HEK293 (cell line): Measurements from ENCODE around the gene PPM1J.
A peak's percentile ranks its signal among the peaks of the same experiment; 100 is the strongest.

Experiments used
- CTCF ChIA-PET: fragments of 350-600 bp; formaldehyde crosslinking; extraction: SDS; loops from one replicate; lab custom pipeline; 2021; ENCODE audit warnings: antibody characterized with exemption; lab: Yijun Ruan, JAX
- POLR2A ChIA-PET: fragments of 300-600 bp; formaldehyde crosslinking; extraction: SDS; loops from one replicate; lab custom pipeline; 2020; ENCODE audit warnings: antibody characterized with exemption, inconsistent platforms; lab: Yijun Ruan, JAX
- H3K27ac ChIP-seq: fragments of 200-500 bp; sonication (Bioruptor generic); 2 replicates; pipeline ENCODE4 v1.5.1; 2014; ENCODE audit warnings: low read depth, low read length, control low read depth, inconsistent platforms; ENCODE audit errors: extremely low read depth
- H3K36me3 ChIP-seq, 2 experiments: fragments of 200-500 bp in 1 of 2; sonication (Bioruptor generic) in 1 of 2; 1 replicate in 1 of 2; 2 replicates in 1 of 2; pipeline ENCODE4 v1.5.1; 2014 to 2017; ENCODE audit warnings: inconsistent platforms in 2 of 2, low read length in 2 of 2; ENCODE audit not compliant: control insufficient read depth in 2 of 2, insufficient read depth in 1 of 2
- H3K4me1 ChIP-seq: fragments of 200-500 bp; sonication (Bioruptor generic); 2 replicates; pipeline ENCODE4 v1.5.1; 2014; ENCODE audit warnings: mild to moderate bottlenecking, low read length, inconsistent platforms; ENCODE audit not compliant: control insufficient read depth, insufficient read depth
- H3K4me3 ChIP-seq: 2 replicates; pipeline ENCODE4 v1.5.1; 2011; ENCODE audit warnings: low read depth, mild to moderate bottlenecking, control low read depth, low read length, moderate library complexity
- H3K9me3 ChIP-seq: fragments of 200-500 bp; sonication (Bioruptor generic); 2 replicates; pipeline ENCODE4 v1.5.1; 2014; ENCODE audit warnings: low read depth, low read length, inconsistent platforms; ENCODE audit not compliant: control insufficient read depth, insufficient read depth
- AEBP2 ChIP-seq: fragments of 450-650 bp; formaldehyde crosslinking; IDR thresholded peaks from 2 replicates; pipeline ENCODE4 v1.5.1; 2016; ENCODE audit warnings: missing biosample characterization, missing genetic modification characterization, borderline replicate concordance
- FEZF1 ChIP-seq: fragments of 450-650 bp; formaldehyde crosslinking; IDR thresholded peaks from 2 replicates; pipeline ENCODE4 v1.5.1; 2016; ENCODE audit warnings: missing biosample characterization, missing genetic modification characterization
- GLI2 ChIP-seq: fragments of 450-650 bp; formaldehyde crosslinking; IDR thresholded peaks from 2 replicates; pipeline ENCODE4; 2017; ENCODE audit warnings: missing biosample characterization, missing genetic modification characterization, low read depth, borderline replicate concordance
- GLIS1 ChIP-seq: fragments of 450-650 bp; formaldehyde crosslinking; IDR thresholded peaks from 2 replicates; pipeline ENCODE4 v1.5.1; 2016; ENCODE audit warnings: missing biosample characterization, missing genetic modification characterization
- GLIS2 ChIP-seq: fragments of 450-650 bp; formaldehyde crosslinking; IDR thresholded peaks from 2 replicates; pipeline ENCODE4 v1.5.1; 2016; ENCODE audit warnings: missing biosample characterization, missing genetic modification characterization
- SCRT2 ChIP-seq: fragments of 450-650 bp; formaldehyde crosslinking; IDR thresholded peaks from 2 replicates; pipeline ENCODE4 v1.5.1; 2016; ENCODE audit warnings: missing biosample characterization, missing genetic modification characterization
- ZEB2 ChIP-seq: fragments of 450-650 bp; formaldehyde crosslinking; IDR thresholded peaks from 2 replicates; pipeline ENCODE4 v1.5.1; 2016; ENCODE audit warnings: missing biosample characterization, missing genetic modification characterization
- ZFHX2 ChIP-seq: fragments of 450-650 bp; formaldehyde crosslinking; conservative IDR thresholded peaks from 2 replicates; pipeline ENCODE4 v1.5.1; 2016; ENCODE audit warnings: missing biosample characterization, missing genetic modification characterization
- ZIC2 ChIP-seq: fragments of 450-650 bp; formaldehyde crosslinking; IDR thresholded peaks from 2 replicates; pipeline ENCODE4 v1.5.1; 2016; ENCODE audit warnings: missing biosample characterization, missing genetic modification characterization
- ZNF174 ChIP-seq: fragments of 450-650 bp; formaldehyde crosslinking; IDR thresholded peaks from 2 replicates; pipeline ENCODE4 v1.5.0; 2017; ENCODE audit warnings: missing biosample characterization, mild to moderate bottlenecking, missing genetic modification characterization
- ZNF2 ChIP-seq: fragments of 450-650 bp; formaldehyde crosslinking; IDR thresholded peaks from 2 replicates; pipeline ENCODE4 v1.5.1; 2016; ENCODE audit warnings: missing biosample characterization, missing genetic modification characterization
- ZNF202 ChIP-seq: fragments of 450-650 bp; formaldehyde crosslinking; IDR thresholded peaks from 2 replicates; pipeline ENCODE4 v1.5.1; 2016; ENCODE audit warnings: missing biosample characterization, missing genetic modification characterization, borderline replicate concordance
- ZNF362 ChIP-seq: fragments of 450-650 bp; formaldehyde crosslinking; IDR thresholded peaks from 2 replicates; pipeline ENCODE4 v1.5.1; 2016; ENCODE audit warnings: missing biosample characterization, missing genetic modification characterization
- ZNF394 ChIP-seq: fragments of 450-650 bp; formaldehyde crosslinking; IDR thresholded peaks from 2 replicates; pipeline ENCODE4 v1.5.1; 2016; ENCODE audit warnings: missing biosample characterization, missing genetic modification characterization, mild to moderate bottlenecking, moderate library complexity, borderline replicate concordance
- ZNF501 ChIP-seq: fragments of 450-650 bp; formaldehyde crosslinking; IDR thresholded peaks from 2 replicates; pipeline ENCODE4 v1.5.1; 2016; ENCODE audit warnings: missing biosample characterization, missing genetic modification characterization
- ZNF529 ChIP-seq: fragments of 450-650 bp; formaldehyde crosslinking; IDR thresholded peaks from 2 replicates; pipeline ENCODE4 v1.5.1; 2017; ENCODE audit warnings: missing genetic modification characterization, missing biosample characterization; ENCODE audit not compliant: insufficient replicate concordance
- ZNF549 ChIP-seq: fragments of 450-650 bp; IDR thresholded peaks from 2 replicates; pipeline ENCODE4 v1.5.1; 2018; ENCODE audit warnings: missing biosample characterization, missing genetic modification characterization, mild to moderate bottlenecking, inconsistent platforms, moderate library complexity
- ZNF585B ChIP-seq: fragments of 450-650 bp; formaldehyde crosslinking; IDR thresholded peaks from 2 replicates; pipeline ENCODE4 v1.5.1; 2016; ENCODE audit warnings: missing biosample characterization, missing genetic modification characterization
- ZNF610 ChIP-seq: fragments of 450-650 bp; formaldehyde crosslinking; IDR thresholded peaks from 2 replicates; pipeline ENCODE4 v1.5.1; 2016; ENCODE audit warnings: missing biosample characterization, missing genetic modification characterization, borderline replicate concordance
- ZNF664 ChIP-seq: fragments of 450-650 bp; formaldehyde crosslinking; IDR thresholded peaks from 2 replicates; pipeline ENCODE4 v1.5.1; 2016; ENCODE audit warnings: missing biosample characterization, missing genetic modification characterization
- ZNF776 ChIP-seq: fragments of 450-650 bp; formaldehyde crosslinking; IDR thresholded peaks from 2 replicates; pipeline ENCODE4 v1.5.0; 2017; ENCODE audit warnings: missing biosample characterization, missing genetic modification characterization, borderline replicate concordance
- ZXDB ChIP-seq: fragments of 450-650 bp; formaldehyde crosslinking; IDR thresholded peaks from 2 replicates; pipeline ENCODE4 v1.5.1; 2016; ENCODE audit warnings: missing biosample characterization, missing genetic modification characterization
- TF ChIP-seq, protein P1 (sequence below): fragments of 450-650 bp; formaldehyde crosslinking; IDR thresholded peaks from 2 replicates; pipeline ENCODE4 v1.5.1; 2016; ENCODE audit warnings: missing biosample characterization, missing genetic modification characterization
- TF ChIP-seq, protein P2 (sequence below): sonication (generic); formaldehyde crosslinking; IDR thresholded peaks from 2 replicates; pipeline ENCODE4 v1.8.1; 2022; ENCODE audit warnings: mild to moderate bottlenecking, moderate library complexity, missing genetic modification reagents
- TF ChIP-seq, protein P3 (sequence below): fragments of 450-650 bp; formaldehyde crosslinking; conservative IDR thresholded peaks from 2 replicates; pipeline ENCODE4 v1.5.1; 2016; ENCODE audit warnings: low read depth, missing biosample characterization, missing genetic modification characterization

Gene PPM1J

DNA sequence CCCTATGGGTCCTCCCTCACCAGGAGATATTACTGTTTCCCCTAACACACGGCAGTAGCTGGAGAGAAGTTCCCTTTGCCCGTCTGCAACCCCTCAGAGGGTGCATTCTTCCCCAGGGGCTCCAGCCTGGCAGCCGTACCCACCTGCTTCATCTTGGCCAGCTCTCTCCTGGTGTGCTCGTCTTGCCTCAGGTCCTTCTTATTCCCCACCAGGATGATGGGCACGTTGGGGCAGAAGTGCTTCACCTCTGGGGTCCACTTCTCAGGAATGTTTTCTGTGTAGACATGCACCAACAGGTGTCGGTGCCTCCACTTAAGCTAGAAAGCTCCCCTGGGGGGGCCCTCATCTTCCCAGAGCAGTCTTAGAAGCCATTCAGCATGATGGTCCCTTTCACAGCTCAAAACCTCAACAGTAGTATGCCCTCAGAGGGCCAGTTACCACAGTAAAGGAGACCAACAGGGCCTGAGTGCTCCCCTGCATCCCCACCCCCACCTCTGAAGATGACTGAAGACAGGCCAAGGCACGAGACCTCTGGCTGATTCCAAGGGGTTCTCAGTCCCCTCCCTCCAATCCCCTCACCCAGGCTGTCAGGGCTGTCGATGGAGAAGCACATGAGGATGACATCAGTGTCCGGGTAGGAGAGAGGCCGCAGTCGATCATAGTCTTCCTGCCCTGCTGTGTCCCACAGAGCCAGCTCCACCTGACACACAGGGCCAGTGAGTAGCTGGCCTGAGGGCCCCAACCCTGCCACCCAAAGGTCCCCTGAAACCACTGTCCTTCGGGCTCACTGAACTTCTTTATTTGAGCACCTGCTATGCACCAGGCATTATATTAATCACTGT, 12.5 kb downstream of the PPM1J start:
- ChIA-PET CTCF (interaction anchor here (0.6 to 2.0 kb wide), 4 partner anchors 13 to 476 kb away, joined by 3 to 12 read pairs (median 4); partner anchors contain the start of genes MOV10 and PPM1J), POLR2A (interaction anchor here (1.0 to 9.8 kb wide), 4 partner anchors 14 to 84 kb away, joined by 3 to 91 read pairs (median 6); partner anchors contain the start of genes MOV10 and ST7L)
- no peak overlapping the region for H3K4me3 ChIP-seq
- H3K27ac ChIP-seq = no peak overlapping the region
- peaks cover 21% of the 10 kb centered on the region for H3K4me1 ChIP-seq
- H3K9me3 ChIP-seq = no peaks in the 10 kb centered on the region
- TF ChIP-seq ZNF394 (tag by site-specific recombination) (peak; percentile 35; the same call in 1 of the 2 replicates), ZNF610 (tag by site-specific recombination) (no peak), SCRT2 (tag by site-specific recombination) (peak; percentile 77; the same call in 1 of the 2 replicates), ZIC2 (tag by site-specific recombination) (0 out of 2 replicates have a peak, but pooled peaks have one; percentile 30), ZNF501 (tag by site-specific recombination) (no peak), ZXDB (tag by site-specific recombination) (no peak), ZNF202 (tag by site-specific recombination) (no peak), ZNF585B (tag by site-specific recombination) (no peak), ZNF529 (tag by site-specific recombination) (no peak), FEZF1 (tag by site-specific recombination) (no peak), ZFHX2 (tag by site-specific recombination) (no peak), ZEB2 (tag by site-specific recombination) (no peak), AEBP2 (tag by site-specific recombination) (no peak), ZNF174 (tag by site-specific recombination) (no peak), ZNF362 (tag by site-specific recombination) (no peak), GLIS2 (peak; percentile 51), GLI2 (tag by site-specific recombination) (no peak), GLIS1 (tag by site-specific recombination) (peak; percentile 70), ZNF776 (tag by site-specific recombination) (no peak), ZNF2 (tag by site-specific recombination) (no peak), ZNF664 (tag by site-specific recombination) (no peak), ZNF549 (tag by site-specific recombination) (no peak)
- TF ChIP-seq, protein P1, sequence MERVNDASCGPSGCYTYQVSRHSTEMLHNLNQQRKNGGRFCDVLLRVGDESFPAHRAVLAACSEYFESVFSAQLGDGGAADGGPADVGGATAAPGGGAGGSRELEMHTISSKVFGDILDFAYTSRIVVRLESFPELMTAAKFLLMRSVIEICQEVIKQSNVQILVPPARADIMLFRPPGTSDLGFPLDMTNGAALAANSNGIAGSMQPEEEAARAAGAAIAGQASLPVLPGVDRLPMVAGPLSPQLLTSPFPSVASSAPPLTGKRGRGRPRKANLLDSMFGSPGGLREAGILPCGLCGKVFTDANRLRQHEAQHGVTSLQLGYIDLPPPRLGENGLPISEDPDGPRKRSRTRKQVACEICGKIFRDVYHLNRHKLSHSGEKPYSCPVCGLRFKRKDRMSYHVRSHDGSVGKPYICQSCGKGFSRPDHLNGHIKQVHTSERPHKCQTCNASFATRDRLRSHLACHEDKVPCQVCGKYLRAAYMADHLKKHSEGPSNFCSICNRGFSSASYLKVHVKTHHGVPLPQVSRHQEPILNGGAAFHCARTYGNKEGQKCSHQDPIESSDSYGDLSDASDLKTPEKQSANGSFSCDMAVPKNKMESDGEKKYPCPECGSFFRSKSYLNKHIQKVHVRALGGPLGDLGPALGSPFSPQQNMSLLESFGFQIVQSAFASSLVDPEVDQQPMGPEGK (tag by site-specific recombination) = no peak
- TF ChIP-seq, protein P2, sequence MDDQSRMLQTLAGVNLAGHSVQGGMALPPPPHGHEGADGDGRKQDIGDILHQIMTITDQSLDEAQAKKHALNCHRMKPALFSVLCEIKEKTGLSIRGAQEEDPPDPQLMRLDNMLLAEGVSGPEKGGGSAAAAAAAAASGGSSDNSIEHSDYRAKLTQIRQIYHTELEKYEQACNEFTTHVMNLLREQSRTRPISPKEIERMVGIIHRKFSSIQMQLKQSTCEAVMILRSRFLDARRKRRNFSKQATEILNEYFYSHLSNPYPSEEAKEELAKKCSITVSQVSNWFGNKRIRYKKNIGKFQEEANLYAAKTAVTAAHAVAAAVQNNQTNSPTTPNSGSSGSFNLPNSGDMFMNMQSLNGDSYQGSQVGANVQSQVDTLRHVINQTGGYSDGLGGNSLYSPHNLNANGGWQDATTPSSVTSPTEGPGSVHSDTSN (CRISPR knock-in tag) = no peak
- TF ChIP-seq, protein P3, sequence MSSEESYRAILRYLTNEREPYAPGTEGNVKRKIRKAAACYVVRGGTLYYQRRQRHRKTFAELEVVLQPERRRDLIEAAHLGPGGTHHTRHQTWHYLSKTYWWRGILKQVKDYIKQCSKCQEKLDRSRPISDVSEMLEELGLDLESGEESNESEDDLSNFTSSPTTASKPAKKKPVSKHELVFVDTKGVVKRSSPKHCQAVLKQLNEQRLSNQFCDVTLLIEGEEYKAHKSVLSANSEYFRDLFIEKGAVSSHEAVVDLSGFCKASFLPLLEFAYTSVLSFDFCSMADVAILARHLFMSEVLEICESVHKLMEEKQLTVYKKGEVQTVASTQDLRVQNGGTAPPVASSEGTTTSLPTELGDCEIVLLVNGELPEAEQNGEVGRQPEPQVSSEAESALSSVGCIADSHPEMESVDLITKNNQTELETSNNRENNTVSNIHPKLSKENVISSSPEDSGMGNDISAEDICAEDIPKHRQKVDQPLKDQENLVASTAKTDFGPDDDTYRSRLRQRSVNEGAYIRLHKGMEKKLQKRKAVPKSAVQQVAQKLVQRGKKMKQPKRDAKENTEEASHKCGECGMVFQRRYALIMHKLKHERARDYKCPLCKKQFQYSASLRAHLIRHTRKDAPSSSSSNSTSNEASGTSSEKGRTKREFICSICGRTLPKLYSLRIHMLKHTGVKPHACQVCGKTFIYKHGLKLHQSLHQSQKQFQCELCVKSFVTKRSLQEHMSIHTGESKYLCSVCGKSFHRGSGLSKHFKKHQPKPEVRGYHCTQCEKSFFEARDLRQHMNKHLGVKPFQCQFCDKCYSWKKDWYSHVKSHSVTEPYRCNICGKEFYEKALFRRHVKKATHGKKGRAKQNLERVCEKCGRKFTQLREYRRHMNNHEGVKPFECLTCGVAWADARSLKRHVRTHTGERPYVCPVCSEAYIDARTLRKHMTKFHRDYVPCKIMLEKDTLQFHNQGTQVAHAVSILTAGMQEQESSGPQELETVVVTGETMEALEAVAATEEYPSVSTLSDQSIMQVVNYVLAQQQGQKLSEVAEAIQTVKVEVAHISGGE = no peak
- TF ChIP-seq, all 188 proteins: peak for 5
- H3K36me3 ChIP-seq = peaks cover 0 to 60% of the 10 kb centered on the region in 2 experiments; a peak in 1 of 3 replicates
